CD4-positive, alpha-beta T cell treated with Interleukin-17A for 1 hour (primary cell): ENCODE data around the gene ST14.
"Not testable (repeated sequence)": the region's sequence is repeated elsewhere in the genome, so short reads cannot be mapped to it uniquely, and the experiment has no call there.

Source experiments
- DNase-seq: peaks from one replicate; pipeline ENCODE4 v3.0.0-alpha.2; 2020

ST14 gene

DNA sequence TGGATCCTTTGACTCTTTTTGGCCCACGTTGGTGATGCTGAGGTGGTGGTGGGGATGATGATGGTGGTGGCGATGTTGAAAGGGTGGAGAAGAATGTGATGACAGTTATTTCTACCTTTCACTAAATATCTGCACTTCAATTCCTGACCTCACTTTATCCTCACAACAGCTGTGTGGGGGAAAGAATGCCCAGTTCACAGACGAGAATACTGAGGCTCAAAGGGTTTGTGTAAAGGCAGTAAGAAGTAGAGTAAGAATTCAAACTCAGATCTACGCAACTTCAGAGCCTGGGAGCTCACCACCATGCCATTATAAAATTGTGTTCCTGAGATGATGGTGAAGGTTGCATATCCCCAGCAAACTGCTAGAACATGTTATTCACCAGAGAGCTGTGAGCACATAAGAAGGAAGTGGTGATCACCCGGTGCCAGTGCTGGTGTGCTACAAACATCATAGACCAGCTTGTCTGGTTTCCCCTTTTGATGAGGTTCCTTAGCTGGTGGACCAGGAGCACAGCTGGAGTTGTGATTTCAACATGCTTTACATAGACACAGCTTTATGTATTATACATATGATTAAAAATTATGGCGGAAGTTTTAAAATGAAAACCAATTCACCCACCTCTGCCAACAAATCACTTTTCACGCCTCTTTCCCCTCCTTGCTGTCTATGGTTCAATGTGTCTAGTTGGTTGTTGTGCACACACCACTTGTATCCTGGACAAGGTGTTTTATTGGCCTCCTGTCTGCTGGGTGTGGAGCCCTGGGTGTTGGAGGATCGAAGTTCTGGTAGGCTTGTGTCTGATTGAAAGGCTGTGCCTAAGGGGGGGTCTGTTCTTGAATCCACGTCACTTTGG lies 6.2 kb downstream of the ST14 start:
- DNase-seq = no peak

DNA sequence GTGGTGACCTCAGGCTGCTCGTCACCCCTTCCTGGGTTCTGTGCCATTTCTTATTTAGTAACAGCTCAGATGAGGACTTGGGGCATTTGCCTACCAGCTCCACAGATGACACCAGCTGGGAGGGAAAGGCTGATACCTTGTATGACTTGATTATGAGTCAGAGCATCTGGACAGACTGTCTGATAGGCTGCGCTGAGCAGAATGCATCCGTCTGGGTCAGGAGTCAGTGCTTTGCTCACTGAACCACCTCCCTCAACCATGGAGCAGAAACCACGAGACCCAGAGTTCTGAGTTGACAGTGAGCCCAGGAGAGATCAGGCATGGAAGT lies 6.8 kb downstream of the ST14 start:
- DNase-seq = no peak

DNA sequence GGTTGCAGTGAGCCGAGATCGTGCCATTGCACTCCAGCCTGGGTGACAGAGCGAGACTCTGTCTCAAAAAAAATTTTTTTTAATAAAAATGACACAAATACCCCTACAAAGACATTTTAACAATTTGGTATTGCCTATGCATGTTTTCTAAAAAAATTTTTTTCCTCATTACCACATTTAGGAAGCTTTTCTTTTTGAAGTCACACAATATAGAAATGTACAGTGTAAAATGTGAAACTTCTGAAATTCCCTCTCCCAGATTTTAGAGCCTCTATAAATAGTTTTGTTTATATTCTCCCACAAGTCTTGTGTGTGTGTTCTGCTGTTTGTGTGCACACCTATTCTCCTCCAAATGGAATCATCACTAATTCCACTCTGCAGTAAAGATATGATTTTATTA lies 7.6 kb downstream of the ST14 start:
- no peak for DNase-seq

DNA sequence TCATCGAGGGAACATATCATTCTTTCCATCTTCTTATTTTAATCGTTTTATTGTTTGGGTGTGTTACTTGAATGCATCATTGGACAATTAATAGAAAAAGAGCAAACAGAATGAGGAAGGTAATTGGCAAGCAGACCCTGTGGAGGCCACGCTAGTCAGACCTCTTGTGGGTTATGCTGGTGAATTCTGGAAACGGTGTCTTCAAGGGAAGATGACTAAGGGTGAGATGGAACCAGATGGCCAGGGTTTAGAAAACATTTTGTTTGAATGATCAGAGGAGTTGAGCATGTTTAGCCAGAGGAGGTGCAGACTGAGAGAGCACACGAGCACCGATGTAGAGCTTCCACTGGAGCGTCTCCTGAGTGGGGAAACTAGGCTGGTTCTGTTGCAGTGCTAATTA lies 8.5 kb downstream of the ST14 start:
- DNase-seq = no peak

DNA sequence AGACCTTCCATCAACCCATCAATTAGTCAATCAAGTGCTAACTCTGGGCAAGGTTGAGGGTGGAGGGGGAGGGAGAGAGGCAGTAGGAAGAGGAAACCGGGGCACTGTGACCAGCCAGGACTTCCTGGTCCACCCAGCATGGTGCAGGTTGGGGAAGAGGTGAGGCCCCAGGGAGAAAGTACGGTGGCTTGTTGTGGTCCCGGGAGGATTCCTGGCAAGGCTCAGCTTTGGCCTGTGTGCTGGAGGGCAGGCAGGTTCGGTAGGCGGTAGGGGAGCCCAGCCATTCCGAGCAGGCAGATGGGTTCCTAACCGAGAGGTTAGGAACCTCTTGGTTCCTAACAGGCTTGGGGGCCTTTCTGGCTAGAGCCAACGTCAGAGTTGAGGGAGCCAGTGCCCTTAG lies 10.8 kb downstream of the ST14 start:
- DNase-seq = no peak

DNA sequence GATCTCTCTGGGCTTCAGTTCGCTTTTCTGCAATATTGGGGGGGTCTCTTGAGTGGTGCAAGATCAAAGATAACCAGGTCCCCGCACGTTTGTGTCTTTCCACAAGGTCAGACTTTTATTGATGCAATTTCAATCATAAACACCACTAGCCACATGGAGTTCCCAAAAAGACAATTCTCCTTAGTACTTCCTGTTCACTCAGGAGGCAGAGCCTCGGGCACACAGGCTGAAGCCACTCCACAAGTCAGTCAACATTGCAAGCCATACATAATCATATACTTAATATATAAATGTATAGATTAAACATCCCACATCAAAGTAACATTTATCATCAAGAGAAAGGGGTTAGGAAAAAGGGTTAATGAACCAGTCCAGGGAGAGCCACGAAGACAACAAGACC lies 12.0 kb downstream of the ST14 start:
- no peak for DNase-seq

DNA sequence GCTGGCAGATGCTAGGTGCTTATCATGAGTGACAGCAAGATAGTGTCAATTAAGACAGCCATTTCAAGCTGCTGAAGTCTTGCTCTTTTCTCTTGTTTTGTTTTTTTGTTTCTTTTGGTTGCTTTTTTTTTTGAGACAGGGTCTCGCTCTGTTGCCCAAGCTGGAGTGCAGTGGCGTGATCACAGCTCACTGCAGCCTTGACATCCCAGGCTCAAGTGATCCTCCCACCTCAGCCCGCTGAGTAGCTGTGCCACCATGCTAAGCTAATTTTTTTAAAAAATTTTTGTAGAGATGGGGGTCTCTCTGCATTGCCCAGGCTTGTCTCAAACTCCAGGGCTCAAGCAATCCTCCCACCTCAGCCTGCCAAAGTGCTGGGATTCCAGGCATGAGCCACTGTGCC lies 12.4 kb downstream of the ST14 start:
- not testable (repeated sequence) for DNase-seq

DNA sequence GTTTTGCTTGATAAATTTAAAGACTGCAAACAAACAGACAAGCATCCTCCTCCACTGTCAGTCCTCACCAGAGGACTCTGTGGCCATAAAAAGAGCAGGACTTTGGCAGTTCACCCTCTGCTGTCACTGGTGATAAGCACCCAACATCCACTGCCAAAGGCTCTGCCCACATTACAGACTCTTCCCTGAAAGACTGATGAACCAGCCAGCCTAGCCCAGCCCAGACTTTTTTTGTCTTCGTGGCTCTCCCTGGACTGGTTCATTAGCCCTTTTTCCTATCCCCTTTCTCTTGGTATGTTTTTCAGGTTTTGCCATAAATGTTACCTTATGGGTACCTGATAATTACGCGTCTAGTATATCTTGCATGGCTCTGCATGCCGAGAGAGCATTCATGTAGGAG lies 15.1 kb downstream of the ST14 start:
- DNase-seq = no peak

DNA sequence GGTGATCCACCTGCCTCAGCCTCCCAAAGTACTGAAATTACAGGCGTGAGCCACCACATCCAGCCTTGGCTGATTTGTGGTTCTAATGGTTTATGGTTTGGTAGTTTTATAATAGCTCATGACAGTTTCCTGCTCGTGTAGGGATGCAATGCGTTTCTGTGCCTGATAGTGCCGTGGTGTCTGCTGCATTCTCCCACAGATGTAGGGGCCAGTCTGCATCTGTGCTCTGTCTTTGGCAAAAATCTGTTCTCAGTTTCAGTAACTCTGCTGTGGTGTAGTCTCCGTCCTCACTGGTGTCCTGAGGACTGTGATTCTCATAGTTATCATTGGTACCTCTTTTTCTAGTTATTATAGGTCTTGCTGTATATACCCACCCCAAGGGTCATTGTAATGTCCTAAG lies 16.3 kb downstream of the ST14 start:
- no peak for DNase-seq

DNA sequence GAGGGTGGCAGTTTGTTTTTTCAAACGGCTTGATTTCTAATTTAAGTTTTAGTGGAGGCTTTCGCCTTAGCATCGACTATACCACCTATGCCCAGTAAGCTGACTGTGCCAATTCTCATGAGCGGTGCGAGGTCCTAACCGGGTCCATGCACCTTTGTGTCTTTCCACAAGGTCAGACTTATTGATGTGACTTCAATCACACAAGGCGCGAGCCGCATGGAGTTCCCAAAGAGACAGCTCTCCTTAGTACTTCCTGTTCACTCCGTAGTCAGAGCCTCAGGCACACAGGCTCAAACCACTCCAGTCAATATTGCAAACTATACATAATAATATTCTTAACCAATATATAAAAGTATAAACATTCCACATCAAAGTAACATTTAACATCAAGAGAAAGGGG lies 18.2 kb downstream of the ST14 start:
- DNase-seq = no peak

DNA sequence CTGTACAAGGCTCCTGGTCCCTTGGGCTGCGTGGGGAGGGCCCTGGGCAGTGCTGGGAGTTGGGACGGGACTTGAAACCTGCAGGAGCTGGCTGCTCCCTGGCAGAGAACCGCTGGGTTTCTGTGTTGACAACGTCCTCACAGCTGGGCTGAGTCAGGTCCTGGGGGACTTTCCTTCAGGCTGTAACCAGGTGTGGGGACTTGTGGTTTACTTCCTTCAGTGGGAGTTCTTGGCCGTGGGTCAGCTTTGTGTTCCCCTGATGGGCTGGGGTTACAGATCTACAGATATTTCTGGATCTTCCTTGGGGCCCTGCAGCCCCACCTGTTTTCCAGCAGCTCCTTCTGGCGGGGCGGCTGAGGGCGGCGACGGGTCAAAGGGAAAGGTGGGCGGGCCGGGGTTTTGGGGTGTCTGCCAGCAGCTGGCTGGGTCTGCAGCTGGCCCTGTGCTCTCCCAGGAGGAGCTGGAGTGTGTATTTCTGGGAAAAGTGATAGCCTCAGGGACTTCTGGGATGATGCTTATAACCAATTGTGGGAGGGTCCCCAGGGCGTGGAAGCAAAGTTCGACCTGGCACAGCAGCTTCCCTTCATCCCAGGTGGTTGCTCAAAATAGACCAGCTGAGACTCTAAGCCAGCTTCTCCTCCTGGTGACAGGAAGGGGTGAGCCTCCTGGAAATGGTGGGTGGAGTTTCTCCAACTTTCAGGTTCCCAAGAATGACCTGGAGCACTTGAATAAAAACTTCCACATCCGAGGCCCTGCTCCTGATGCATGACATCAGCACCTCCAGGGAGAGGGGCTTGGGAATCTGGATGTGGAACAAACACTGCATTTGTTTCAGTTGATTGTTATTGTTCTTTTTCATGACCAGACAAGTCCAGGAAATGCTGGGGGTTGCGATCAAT lies 19.1 kb downstream of the ST14 start:
- no peak for DNase-seq

DNA sequence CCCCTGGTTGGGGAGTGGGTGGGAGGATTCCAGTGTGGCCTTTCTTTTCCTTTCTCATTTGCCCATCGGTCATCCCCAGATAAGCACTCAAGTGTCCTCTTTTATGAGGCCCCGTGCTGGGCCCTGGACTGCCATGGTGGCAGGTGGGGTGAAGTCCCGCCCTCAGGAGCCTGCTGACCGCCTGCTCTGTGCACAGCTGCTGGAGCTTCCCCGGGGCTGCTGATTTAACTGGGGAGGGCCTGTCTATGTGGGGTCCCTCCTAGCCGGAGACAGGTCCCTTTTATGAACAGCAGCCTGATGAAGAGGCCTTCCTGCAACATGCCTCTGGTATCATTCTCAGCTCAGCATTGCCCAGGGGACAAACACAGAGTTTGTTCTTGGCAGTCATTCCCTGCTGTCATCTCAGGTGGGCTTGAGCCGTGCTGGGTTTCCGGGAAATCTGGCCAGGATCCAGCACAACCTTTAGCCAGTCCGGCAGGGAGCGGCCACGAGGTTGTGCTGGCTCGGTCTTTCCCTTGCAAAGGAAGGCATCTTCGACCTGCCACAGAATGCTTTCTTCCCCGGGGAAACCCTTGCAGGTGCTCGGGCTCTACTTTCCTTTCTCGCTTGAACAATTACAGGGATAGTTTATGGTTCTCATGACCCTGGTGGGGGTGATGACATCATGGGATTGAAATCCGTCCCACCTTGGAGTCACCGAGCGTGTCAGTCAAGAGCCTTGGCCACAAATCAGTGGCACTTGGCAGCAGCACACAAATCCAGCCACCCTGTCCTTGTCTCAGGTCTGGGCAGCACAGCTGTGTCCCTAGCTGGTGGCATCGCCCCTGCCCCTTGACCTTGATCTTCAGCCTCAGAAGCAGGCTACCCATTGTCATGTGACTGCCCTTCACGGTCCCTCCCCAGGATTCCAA lies 20.1 kb downstream of the ST14 start:
- DNase-seq = no peak

DNA sequence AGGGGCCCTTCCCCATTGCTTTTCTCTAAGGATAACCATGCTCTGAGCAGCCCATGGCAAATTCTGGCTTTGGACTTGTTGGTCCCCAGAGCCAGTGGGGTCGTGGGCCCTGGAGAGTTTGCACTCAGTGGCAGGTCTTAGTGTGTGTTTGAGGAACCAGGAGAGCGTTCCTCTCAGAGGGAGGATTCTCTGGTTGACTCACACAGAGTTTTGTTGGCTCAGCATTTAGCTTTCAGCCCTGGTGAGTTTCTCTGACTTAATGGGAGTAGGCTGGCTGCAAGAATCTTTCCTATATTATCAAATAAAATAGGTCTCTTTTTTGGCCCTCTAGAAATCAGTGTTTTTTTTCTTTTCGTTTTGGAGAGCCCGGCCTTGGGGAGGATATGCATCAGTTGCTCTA lies 20.9 kb downstream of the ST14 start:
- DNase-seq = no peak

DNA sequence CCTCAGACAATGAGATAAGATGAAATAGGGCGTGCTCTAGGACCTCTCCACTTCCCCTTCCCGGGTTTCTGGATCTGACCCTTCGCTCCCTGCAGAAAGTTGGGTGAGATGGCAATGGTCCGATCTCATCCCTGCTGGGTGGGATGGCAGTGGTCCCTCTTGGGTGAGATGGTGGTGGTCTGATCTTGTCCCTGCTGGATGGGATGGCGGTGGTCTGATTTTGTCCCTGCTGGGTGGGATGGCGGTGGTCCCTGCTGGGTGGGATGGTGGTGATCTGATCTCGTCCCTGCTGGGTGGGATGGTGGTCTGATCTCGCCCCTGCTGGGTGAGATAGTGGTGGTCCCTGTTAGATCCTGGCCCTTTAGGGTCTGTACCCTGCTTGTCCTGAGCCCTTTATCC lies 21.3 kb downstream of the ST14 start:
- no peak for DNase-seq

DNA sequence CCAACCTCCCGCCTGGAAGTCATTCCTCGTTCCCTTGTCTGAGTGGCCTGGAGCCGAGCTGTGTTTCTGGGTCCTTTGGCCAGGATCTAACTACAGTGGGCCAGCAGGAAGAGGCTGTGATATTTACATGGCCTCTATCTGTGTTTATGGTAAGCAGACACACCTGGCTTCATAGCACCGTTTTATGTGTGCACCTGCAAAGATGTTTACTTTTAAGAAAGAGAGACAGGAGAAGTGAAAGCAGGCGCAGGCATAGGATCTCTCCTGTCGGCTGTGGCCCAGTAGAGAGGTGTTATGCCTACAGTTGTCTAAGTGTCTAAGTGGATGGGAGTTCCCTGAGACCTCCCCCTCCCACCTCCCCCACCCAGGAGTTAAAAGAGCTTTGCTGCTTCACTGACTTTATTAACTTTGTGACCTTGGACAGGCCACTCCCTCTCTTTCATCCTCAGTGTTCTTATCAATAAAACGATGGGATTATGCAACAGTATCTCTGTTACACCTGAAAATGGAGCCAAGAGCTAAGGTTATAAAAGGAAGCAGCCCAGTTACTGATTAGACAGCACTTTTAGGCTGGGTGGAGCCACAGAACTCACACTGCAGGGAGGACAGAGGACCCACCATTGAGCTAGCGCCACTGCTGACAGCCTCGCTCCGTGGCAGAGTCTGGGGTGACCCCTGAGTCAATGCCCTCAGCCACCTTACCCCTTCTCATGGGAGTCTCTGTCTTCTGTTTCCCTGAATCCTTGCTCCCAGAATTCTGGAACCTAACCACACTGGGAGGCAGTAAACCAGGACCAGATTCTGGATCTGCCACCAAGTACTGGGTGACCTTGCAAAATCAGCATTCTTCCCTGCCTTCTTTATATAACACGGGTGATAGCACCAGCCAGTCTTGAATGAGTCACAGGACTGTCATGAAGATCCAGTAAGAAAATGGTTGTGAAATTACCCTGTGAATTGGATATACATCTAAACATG lies 22.0 kb downstream of the ST14 start:
- no peak for DNase-seq

DNA sequence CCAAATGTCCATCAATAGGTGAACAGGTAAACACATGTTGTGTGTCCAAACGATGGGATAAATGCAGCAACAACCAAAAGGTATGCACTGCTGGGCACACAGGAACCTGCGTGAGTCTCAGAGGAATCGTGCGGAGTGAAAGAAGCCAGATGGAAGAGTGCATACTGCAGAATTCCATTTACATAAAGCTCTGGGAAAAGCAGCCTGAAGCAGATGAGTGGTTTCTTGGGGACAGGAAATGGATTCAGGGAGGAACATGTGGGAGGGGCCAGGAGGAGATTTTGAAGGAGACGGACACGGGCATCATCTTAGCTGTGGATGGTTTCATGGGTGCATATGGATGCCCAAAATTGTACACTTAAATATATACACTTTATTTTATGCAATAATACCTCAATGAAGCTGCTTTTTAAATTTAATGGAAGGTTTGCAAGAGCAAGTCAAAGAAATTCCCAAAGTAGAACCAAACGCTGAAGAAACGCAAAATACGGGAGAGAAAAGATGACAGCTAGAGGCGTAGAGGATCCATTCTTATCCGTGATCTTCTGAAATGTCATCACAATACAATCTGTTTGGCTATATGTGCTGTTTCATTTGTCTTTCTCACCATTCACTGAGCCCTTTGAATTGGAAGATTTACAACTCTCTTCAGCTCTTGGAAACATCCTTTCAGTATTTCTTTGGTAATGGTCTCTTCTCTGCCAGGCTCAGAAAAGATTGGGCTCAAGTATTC lies 24.5 kb downstream of the ST14 start:
- DNase-seq = no peak

DNA sequence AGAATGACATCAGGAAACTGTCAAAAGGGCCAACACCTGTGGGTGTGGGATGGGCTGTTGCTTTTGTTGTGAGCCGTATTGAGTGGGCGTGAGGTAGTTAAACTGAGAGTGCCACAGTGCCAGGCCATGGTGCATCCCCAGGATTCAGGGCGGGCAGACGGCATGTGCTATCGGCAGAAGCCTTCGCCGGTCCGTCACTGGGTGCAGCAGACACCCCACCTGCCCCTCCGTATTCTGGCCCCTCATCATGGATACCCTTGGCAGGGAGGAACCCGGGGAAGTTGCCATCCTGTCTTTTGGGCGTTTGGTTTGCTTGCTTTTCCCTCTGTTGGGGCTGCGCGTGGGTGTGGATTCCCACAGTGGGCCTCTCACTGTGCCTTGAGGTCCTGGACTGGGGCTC lies 27.5 kb downstream of the ST14 start:
- DNase-seq = no peak

DNA sequence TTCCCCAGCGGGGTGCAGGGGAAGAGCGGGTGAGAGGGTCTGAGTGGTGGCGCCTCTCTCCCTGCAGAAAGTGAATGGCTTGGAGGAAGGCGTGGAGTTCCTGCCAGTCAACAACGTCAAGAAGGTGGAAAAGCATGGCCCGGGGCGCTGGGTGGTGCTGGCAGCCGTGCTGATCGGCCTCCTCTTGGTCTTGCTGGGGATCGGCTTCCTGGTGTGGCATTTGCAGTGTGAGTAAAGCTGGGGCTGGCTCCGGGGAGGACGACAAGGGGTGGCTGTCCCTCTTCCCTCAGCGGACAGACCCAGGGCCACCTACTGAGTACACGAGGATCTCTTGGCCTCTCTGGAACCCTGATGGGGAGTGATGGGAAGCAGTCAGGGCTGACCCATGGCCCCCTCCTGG lies 28.5 kb downstream of the ST14 start:
- no peak for DNase-seq

DNA sequence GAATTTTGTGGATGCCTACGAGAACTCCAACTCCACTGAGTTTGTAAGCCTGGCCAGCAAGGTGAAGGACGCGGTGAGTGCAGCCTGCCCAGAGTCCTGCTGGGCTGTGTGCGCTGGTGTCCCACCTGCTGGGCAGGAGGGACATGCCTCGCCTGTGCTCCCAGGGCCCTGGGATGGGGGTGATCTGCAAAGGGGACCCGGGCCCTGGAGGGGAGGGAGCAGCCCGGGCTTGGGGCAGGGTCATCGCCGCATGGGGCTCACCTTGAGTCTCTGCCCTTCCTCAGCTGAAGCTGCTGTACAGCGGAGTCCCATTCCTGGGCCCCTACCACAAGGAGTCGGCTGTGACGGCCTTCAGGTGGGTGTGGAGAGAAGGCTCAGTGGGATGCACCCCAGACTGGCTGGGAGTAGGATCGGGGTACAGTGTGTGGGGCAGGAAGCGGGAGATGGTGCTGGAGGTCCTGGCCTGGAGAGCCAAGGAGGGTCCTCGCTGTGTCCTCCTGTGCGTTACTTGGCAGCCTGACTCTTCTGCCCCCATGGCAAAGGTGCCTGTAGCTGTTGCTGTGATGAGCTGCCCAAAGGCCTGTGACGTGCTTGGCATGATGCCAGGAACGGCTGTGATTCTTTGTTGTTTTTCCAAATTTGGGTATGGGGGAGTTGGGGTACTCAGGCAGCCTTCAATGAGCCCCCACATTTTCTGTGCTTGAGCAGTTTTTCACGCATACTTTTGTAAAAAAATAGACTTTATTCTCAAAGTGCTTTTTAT lies 29.2 kb downstream of the ST14 start:
- DNase-seq = no peak

DNA sequence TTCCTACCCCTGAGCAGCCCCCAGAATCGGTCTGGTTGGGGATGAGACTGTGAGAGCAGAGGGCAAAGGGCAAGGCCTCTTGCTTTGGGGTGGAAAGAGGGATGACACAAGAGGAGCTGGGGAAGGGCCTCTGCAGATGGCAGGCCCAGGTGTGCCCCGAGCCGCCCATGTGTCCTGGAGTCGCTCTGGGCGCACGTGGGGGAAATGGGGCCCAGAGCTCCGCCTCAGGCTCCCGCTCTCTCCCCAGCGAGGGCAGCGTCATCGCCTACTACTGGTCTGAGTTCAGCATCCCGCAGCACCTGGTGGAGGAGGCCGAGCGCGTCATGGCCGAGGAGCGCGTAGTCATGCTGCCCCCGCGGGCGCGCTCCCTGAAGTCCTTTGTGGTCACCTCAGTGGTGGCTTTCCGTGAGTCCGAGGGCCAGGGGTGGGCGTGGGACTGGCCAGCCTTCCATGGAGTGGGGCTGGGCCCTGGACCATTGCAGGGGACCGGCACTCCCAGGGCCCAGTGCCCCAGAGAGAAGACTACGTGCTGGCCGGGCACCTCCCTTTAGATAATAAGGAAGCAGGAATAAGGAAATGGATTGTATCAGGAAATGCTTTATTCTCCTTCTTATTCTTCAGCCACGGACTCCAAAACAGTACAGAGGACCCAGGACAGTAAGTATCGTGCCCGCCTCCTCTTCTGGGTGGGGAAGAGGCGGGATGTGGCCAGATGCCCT lies 30.1 kb downstream of the ST14 start:
- no peak for DNase-seq
